ENCODE measurements around the gene CHD5. TPM values are rescaled to one million over a fixed set of nuclear protein-coding genes. Genes with fewer than 3 reads are reported as not detected.

CHD5 gene
- total RNA-seq, 1 experiment from 2014 or later: 0.39 TPM

- Histone ChIP-seq H3K4me3 (ENCODE audit: low read depth, low read length) (no peak overlapping the region), H3K27me3 (replicated peaks; ENCODE audit: control insufficient read depth, insufficient read depth, low read length) (no peaks in the 10 kb centered on the region), H3K4me1 (no peaks in the 10 kb centered on the region), H3K9me3 (no peaks in the 10 kb centered on the region), H3K36me3 (ENCODE audit: control insufficient read depth, insufficient read depth, low read length) (no peaks in the 10 kb centered on the region)
- TF ChIP-seq CTCF (IDR thresholded peaks at IDR 0.05; ENCODE audit: insufficient read depth in 1 of 2, low read depth in 1 of 2, low read length in 1 of 2, severe bottlenecking in 1 of 2, unreplicated experiment in 1 of 2): no peak
- no TSS peak for BruUV-seq (replicated peaks)
- no peaks in the 10 kb centered on the region for H3K4me1 Mint-ChIP-seq (ENCODE audit: low read depth, unreplicated experiment)
- intact Hi-C loops (cut with micrococcal nuclease; ENCODE audit: unreplicated experiment): no loop called here
- ChIA-PET POLR2A (no interaction called here), CTCF (no interaction called here)
- no peak for DNase-seq
- H3K27ac Mint-ChIP-seq (ENCODE audit: unreplicated experiment): no peak overlapping the region
- H3K27me3 Mint-ChIP-seq (ENCODE audit: insufficient read depth, unreplicated experiment): no peaks in the 10 kb centered on the region
- no peak overlapping the region for H3K4me3 Mint-ChIP-seq (ENCODE audit: unreplicated experiment)
- no peaks in the 10 kb centered on the region for H3K9me3 Mint-ChIP-seq (ENCODE audit: unreplicated experiment)
- no peaks in the 10 kb centered on the region for H3K36me3 Mint-ChIP-seq (ENCODE audit: insufficient read depth, unreplicated experiment)
Measured at GRCh38 chr1:6145396-6145750, 34.7 kb downstream of the CHD5 start.

- no peaks in the 10 kb centered on the region for H3K9me3 ChIP-seq
- H3K4me1 ChIP-seq: no peaks in the 10 kb centered on the region
- Mint-ChIP-seq H3K36me3 (ENCODE audit: insufficient read depth, unreplicated experiment) (no peaks in the 10 kb centered on the region), H3K27me3 (ENCODE audit: insufficient read depth, unreplicated experiment) (no peaks in the 10 kb centered on the region), H3K4me3 (ENCODE audit: unreplicated experiment) (no peak overlapping the region), H3K4me1 (ENCODE audit: low read depth, unreplicated experiment) (no peaks in the 10 kb centered on the region), H3K27ac (ENCODE audit: unreplicated experiment) (no peak overlapping the region), H3K9me3 (ENCODE audit: unreplicated experiment) (no peaks in the 10 kb centered on the region)
- no peaks in the 10 kb centered on the region for H3K36me3 ChIP-seq (ENCODE audit: control insufficient read depth, insufficient read depth, low read length)
- CTCF ChIA-PET: no interaction called here
- BruUV-seq (replicated peaks): no TSS peak
- no peak overlapping the region for H3K4me3 ChIP-seq (ENCODE audit: low read depth, low read length)
- POLR2A ChIA-PET: no interaction called here
- no peak for TF ChIP-seq CTCF (IDR thresholded peaks at IDR 0.05; ENCODE audit: insufficient read depth in 1 of 2, low read depth in 1 of 2, low read length in 1 of 2, severe bottlenecking in 1 of 2, unreplicated experiment in 1 of 2)
- no peak for DNase-seq
- intact Hi-C loops (cut with micrococcal nuclease; ENCODE audit: unreplicated experiment): no loop called here
- no peaks in the 10 kb centered on the region for H3K27me3 ChIP-seq (replicated peaks; ENCODE audit: control insufficient read depth, insufficient read depth, low read length)
Measured at GRCh38 chr1:6144647-6145395, 35.3 kb downstream of the CHD5 start.

GRCh38 chr1:6144175-6144574 is 35.9 kb downstream of the CHD5 start:
- CTCF ChIA-PET: no interaction called here
- no peak overlapping the region for H3K27ac Mint-ChIP-seq (ENCODE audit: unreplicated experiment)
- BruUV-seq (replicated peaks): no TSS peak
- Histone ChIP-seq H3K36me3 (ENCODE audit: control insufficient read depth, insufficient read depth, low read length) (no peaks in the 10 kb centered on the region), H3K4me1 (no peaks in the 10 kb centered on the region), H3K4me3 (ENCODE audit: low read depth, low read length) (no peak overlapping the region), H3K9me3 (no peaks in the 10 kb centered on the region), H3K27me3 (replicated peaks; ENCODE audit: control insufficient read depth, insufficient read depth, low read length) (no peaks in the 10 kb centered on the region)
- no peaks in the 10 kb centered on the region for H3K9me3 Mint-ChIP-seq (ENCODE audit: unreplicated experiment)
- no peak overlapping the region for H3K4me3 Mint-ChIP-seq (ENCODE audit: unreplicated experiment)
- no peaks in the 10 kb centered on the region for H3K27me3 Mint-ChIP-seq (ENCODE audit: insufficient read depth, unreplicated experiment)
- no peak for TF ChIP-seq CTCF (IDR thresholded peaks at IDR 0.05; ENCODE audit: insufficient read depth in 1 of 2, low read depth in 1 of 2, low read length in 1 of 2, severe bottlenecking in 1 of 2, unreplicated experiment in 1 of 2)
- no peak for DNase-seq
- H3K4me1 Mint-ChIP-seq (ENCODE audit: low read depth, unreplicated experiment): no peaks in the 10 kb centered on the region
- no peaks in the 10 kb centered on the region for H3K36me3 Mint-ChIP-seq (ENCODE audit: insufficient read depth, unreplicated experiment)
- POLR2A ChIA-PET: no interaction called here
- intact Hi-C loops (cut with micrococcal nuclease; ENCODE audit: unreplicated experiment): no loop called here
